GM23338 (cell line): Measurements from ENCODE around the gene HEATR9. TPM values are rescaled to one million over a fixed set of nuclear protein-coding genes. Genes with fewer than 3 reads are reported as not detected.

Experiments
- ATAC-seq: fragments of 200-7000 bp; cut with Tn5 transposase; 3 replicates; pipeline ENCODE4 v1.9.1; 2020
- DNase-seq: peaks from one replicate; pipeline ENCODE4 v3.0.0-alpha.2; 2015; ENCODE audit warnings: low spot score
- H2AFZ ChIP-seq: fragments of 200-600 bp; sonication (generic); 2 replicates; pipeline ENCODE4 v1.8.0; 2016; ENCODE audit warnings: antibody characterized with exemption, mild to moderate bottlenecking, moderate library complexity
- H3F3A ChIP-seq: fragments of 200-600 bp; sonication (generic); replicated peaks from 2 replicates; pipeline ENCODE4 v1.8.0; 2017; ENCODE audit warnings: antibody characterized with exemption, mixed run types, low read depth
- H3K27ac ChIP-seq: fragments of 200-600 bp; sonication (generic); 2 replicates; pipeline ENCODE4 v1.6.1; 2016; ENCODE audit warnings: low read depth
- H3K27me3 ChIP-seq: fragments of 200-600 bp; sonication (generic); 2 replicates; pipeline ENCODE4 v1.8.0; 2016; ENCODE audit warnings: mild to moderate bottlenecking, mixed run types, moderate library complexity; ENCODE audit not compliant: insufficient read depth
- H3K36me3 ChIP-seq: fragments of 200-600 bp; sonication (generic); 2 replicates; pipeline ENCODE4 v1.8.0; 2016; ENCODE audit warnings: mild to moderate bottlenecking; ENCODE audit not compliant: insufficient read depth
- H3K4me1 ChIP-seq: fragments of 200-600 bp; sonication (generic); 2 replicates; pipeline ENCODE4 v1.8.0; 2016; ENCODE audit warnings: mild to moderate bottlenecking, moderate library complexity; ENCODE audit not compliant: insufficient read depth
- H3K4me2 ChIP-seq: fragments of 200-600 bp; sonication (generic); 2 replicates; pipeline ENCODE4 v1.7.1; 2017; ENCODE audit warnings: mixed run types
- H3K4me3 ChIP-seq: fragments of 200-600 bp; sonication (generic); 2 replicates; pipeline ENCODE4 v1.6.1; 2016; ENCODE audit warnings: mixed run types
- H3K79me2 ChIP-seq: fragments of 200-600 bp; sonication (generic); replicated peaks from 2 replicates; pipeline ENCODE4 v1.8.0; 2017; ENCODE audit warnings: mild to moderate bottlenecking; ENCODE audit not compliant: insufficient read depth
- H3K9me2 ChIP-seq: fragments of 200-600 bp; sonication (generic); 2 replicates; pipeline ENCODE4 v1.8.0; 2017; ENCODE audit not compliant: insufficient read depth
- H4K20me1 ChIP-seq: fragments of 200-600 bp; sonication (generic); replicated peaks from 2 replicates; pipeline ENCODE4 v1.8.0; 2017; ENCODE audit warnings: mild to moderate bottlenecking; ENCODE audit not compliant: insufficient read depth
- H3K27ac Mint-ChIP-seq: 2 replicates; pipeline ENCODE4 v1.8.0; 2020; ENCODE audit warnings: inconsistent platforms, mild to moderate bottlenecking, moderate library complexity, mixed read lengths
- H3K27me3 Mint-ChIP-seq: 3 replicates; pipeline ENCODE4 v1.8.0; 2022; ENCODE audit warnings: low read depth, mild to moderate bottlenecking, moderate library complexity, mixed read lengths, inconsistent platforms; ENCODE audit not compliant: insufficient read depth, poor library complexity
- H3K36me3 Mint-ChIP-seq: 3 replicates; pipeline ENCODE4 v1.8.0; 2021; ENCODE audit warnings: low read depth, mild to moderate bottlenecking, inconsistent platforms, moderate library complexity, mixed read lengths
- H3K4me1 Mint-ChIP-seq: 3 replicates; pipeline ENCODE4 v1.8.0; 2020; ENCODE audit warnings: mild to moderate bottlenecking, inconsistent platforms, mixed read lengths
- H3K4me3 Mint-ChIP-seq: 3 replicates; pipeline ENCODE4 v1.8.0; 2021; ENCODE audit warnings: moderate library complexity, mild to moderate bottlenecking, inconsistent platforms, mixed read lengths
- H3K9me3 Mint-ChIP-seq: 3 replicates; pipeline ENCODE4 v1.8.0; 2020; ENCODE audit warnings: moderate library complexity, mild to moderate bottlenecking, inconsistent platforms, mixed read lengths
- CREB1 ChIP-seq: fragments of 250-450 bp; sonication (Bioruptor Pico); IDR thresholded peaks from 2 replicates; pipeline ENCODE4 v1.5.0; 2020; ENCODE audit warnings: low read depth, mild to moderate bottlenecking, moderate library complexity
- CTCF ChIP-seq, 2 experiments: fragments of 200-600 bp in 1 of 2; sonication (generic) in 1 of 2; conservative IDR thresholded peaks; 2 replicates each; pipeline versions ENCODE4 v1.5.1 to v1.6.1; 2016 to 2017; ENCODE audit warnings: antibody characterized with exemption in 2 of 2, low read depth in 2 of 2, mild to moderate bottlenecking in 2 of 2, moderate library complexity in 1 of 2
- ETS1 ChIP-seq: IDR thresholded peaks from 2 replicates; pipeline ENCODE4 v1.6.1; 2016; ENCODE audit warnings: antibody characterized with exemption
- EZH2 ChIP-seq: fragments of 200-600 bp; sonication (generic); IDR thresholded peaks from one replicate; pipeline ENCODE4 v1.8.0; 2017; ENCODE audit warnings: antibody characterized with exemption, mild to moderate bottlenecking, low read depth; ENCODE audit not compliant: unreplicated experiment
- EZH2phosphoT487 ChIP-seq: fragments of 200-600 bp; sonication (generic); IDR thresholded peaks from one replicate; pipeline ENCODE4 v1.8.1; 2018; ENCODE audit warnings: antibody characterized with exemption; ENCODE audit not compliant: unreplicated experiment
- JUNB ChIP-seq: IDR thresholded peaks from one replicate; pipeline ENCODE4 v1.6.1; 2016; ENCODE audit warnings: antibody characterized with exemption; ENCODE audit not compliant: unreplicated experiment
- NANOG ChIP-seq: IDR thresholded peaks from 2 replicates; pipeline ENCODE4 v1.6.1; 2016; ENCODE audit warnings: antibody characterized with exemption, borderline replicate concordance
- REST ChIP-seq: IDR thresholded peaks from one replicate; pipeline ENCODE4 v1.6.1; 2018; ENCODE audit warnings: antibody characterized with exemption; ENCODE audit not compliant: unreplicated experiment
- STAT1 ChIP-seq: IDR thresholded peaks from one replicate; pipeline ENCODE4 v1.6.1; 2016; ENCODE audit warnings: antibody characterized with exemption; ENCODE audit not compliant: unreplicated experiment
- ZNF114 ChIP-seq: fragments of 250-450 bp; sonication (Bioruptor Pico); IDR thresholded peaks from 2 replicates; pipeline ENCODE4 v1.5.0; 2020; ENCODE audit warnings: mild to moderate bottlenecking, moderate library complexity
- ZNF331 ChIP-seq: fragments of 250-450 bp; sonication (Bioruptor Pico); IDR thresholded peaks from 2 replicates; pipeline ENCODE4 v1.5.0; 2020; ENCODE audit warnings: low read depth, mild to moderate bottlenecking, moderate library complexity
- ZNF462 ChIP-seq: fragments of 250-450 bp; sonication (Bioruptor Pico); IDR thresholded peaks from 2 replicates; pipeline ENCODE4 v1.5.0; 2020; ENCODE audit warnings: mild to moderate bottlenecking, moderate library complexity
- polyA plus RNA-seq: library from polyadenylated mRNA; unstranded; fragments of >200 nt; fragmentation: Nextera tagmentation; extraction: Ambion mirVana; gene quantifications from 2 replicates; pipeline ENCODE4 v1.2.1, GENCODE V29; 2016
- total RNA-seq: library from RNA; depleted of rRNA; stranded (reverse); fragments of >200 nt; shearing (Covaris generic); gene quantifications from 2 replicates; pipeline ENCODE4 v1.2.3, GENCODE V29; 2014

The HEATR9 gene
- total and polyA plus RNA-seq, 2 experiments from 2014 or later: not detected

GRCh38 chr17:35901631-35902175 lies 33.0 kb upstream of the HEATR9 start:
- no peak overlapping the region for H3K27ac Mint-ChIP-seq
- H3K4me1 Mint-ChIP-seq: no peaks in the 10 kb centered on the region
- ATAC-seq: no peak

More at GRCh38 chr17:35901631-35902175, 33.0 kb upstream of the HEATR9 start:
- Histone ChIP-seq H3K4me3 (no peak overlapping the region), H3K27ac (no peak overlapping the region), H2AFZ (no peak overlapping the region), H3K36me3 (no peaks in the 10 kb centered on the region; the same call in 1 of the 2 replicates), H3K4me2 (no peak overlapping the region), H4K20me1 (no peaks in the 10 kb centered on the region), H3K9me2 (no peaks in the 10 kb centered on the region), H3K79me2 (no peaks in the 10 kb centered on the region), H3K4me1 (no peaks in the 10 kb centered on the region), H3F3A (no peaks in the 10 kb centered on the region), H3K27me3 (no peaks in the 10 kb centered on the region)
- no peak for TF ChIP-seq CREB1 (CRISPR knock-in tag)
- TF ChIP-seq EZH2phosphoT487: no peak
- TF ChIP-seq ETS1: no peak
- TF ChIP-seq CTCF (conservative IDR thresholded peaks at IDR 0.05; ENCODE audit: low read depth in 2 of 2): no peak
- no peak for TF ChIP-seq STAT1
- TF ChIP-seq EZH2: no peak
- no peak for TF ChIP-seq NANOG
- no peak for TF ChIP-seq ZNF462 (CRISPR knock-in tag)
- no peak for TF ChIP-seq ZNF331
- TF ChIP-seq REST: no peak
- no peak for TF ChIP-seq JUNB
- no peak for TF ChIP-seq ZNF114 (CRISPR knock-in tag)
- H3K4me3 Mint-ChIP-seq: no peak overlapping the region
- H3K27me3 Mint-ChIP-seq: peaks cover 4% of the 10 kb centered on the region
- DNase-seq: no peak
- H3K36me3 Mint-ChIP-seq: 0 out of 3 replicates have a peak, but pooled peaks cover 4% of the 10 kb centered on the region
- H3K9me3 Mint-ChIP-seq: no peaks in the 10 kb centered on the region; the same call in 2 of the 3 replicates
